ENCODE measurements around the gene IGFN1. TPM values are rescaled to one million over a fixed set of nuclear protein-coding genes. Genes with fewer than 3 reads are reported as not detected.

IGFN1 gene
- total RNA-seq, 5 donors from 2014 or later (not counting 1 experiment from before 2014, with no cell fraction given) = not detected

DNA sequence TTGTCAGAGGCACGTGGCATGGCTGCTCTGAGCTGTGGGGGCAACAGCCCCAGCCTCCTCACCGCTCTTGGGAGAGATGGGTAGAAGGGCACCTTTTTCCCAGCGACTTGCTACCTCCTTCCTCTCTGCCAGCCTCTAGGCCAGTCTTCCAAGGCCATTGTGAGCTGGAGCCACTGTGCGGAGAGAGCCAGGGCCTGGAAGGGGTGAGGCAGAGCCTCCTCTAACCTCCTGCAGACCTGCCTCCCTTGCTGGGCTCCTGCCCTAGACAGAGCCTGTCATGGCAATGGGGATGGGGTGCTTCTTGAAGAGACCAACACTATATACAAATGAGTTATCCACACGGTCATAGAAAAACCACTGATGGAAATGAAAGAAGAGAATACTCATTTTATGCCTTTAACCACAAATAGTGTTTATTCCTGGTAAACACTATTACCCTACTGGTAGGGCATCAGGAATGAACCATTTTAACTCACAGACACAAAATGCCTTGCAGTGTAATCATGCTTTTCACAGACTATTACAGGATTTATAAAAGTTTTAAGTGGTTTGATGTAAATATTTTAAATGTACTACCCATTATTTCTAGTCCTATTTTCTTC is 5.0 kb upstream of the IGFN1 start:
- H3K27ac Mint-ChIP-seq = no peak overlapping the region
- Histone ChIP-seq H3K27me3 (replicated peaks in 1 of 2; ENCODE audit: control insufficient read depth in 2 of 2, extremely low read depth in 1 of 2, insufficient read depth in 2 of 2, low read length in 1 of 2) (peaks cover 0 to 21% of the 10 kb centered on the region in 2 experiments), H3K36me3 (ENCODE audit: control insufficient read depth in 2 of 2, extremely low read depth in 1 of 2, insufficient read depth in 1 of 2, low read length in 1 of 2) (no peaks in the 10 kb centered on the region), H3K27ac (ENCODE audit: low read length) (no peak overlapping the region), H3K4me3 (ENCODE audit: control insufficient read depth in 1 of 2, extremely low read depth in 1 of 2, low read length in 1 of 2) (no peak overlapping the region), H3K4me1 (ENCODE audit: control insufficient read depth in 1 of 2, extremely low read depth in 1 of 2, insufficient read depth in 2 of 2, low read length in 2 of 2) (no peaks in the 10 kb centered on the region), H3K9me3 (no peaks in the 10 kb centered on the region)
- WGBS (ENCODE audit: insufficient coverage) = no CpG with 5 or more reads among the region's 5 CpGs
- ATAC-seq (replicated peaks in 1 of 4) (no peak), DNase-seq (no peak)
- ChIA-PET POLR2A (no interaction called here), CTCF (no interaction called here)
- peaks cover 25 to 34% of the 10 kb centered on the region in 2 donors for H3K27me3 Mint-ChIP-seq
- H3K4me3 Mint-ChIP-seq = no peak overlapping the region
- no peaks in the 10 kb centered on the region for H3K36me3 Mint-ChIP-seq
- H3K9me3 Mint-ChIP-seq = no peaks in the 10 kb centered on the region
- H3K4me1 Mint-ChIP-seq = no peaks in the 10 kb centered on the region

DNA sequence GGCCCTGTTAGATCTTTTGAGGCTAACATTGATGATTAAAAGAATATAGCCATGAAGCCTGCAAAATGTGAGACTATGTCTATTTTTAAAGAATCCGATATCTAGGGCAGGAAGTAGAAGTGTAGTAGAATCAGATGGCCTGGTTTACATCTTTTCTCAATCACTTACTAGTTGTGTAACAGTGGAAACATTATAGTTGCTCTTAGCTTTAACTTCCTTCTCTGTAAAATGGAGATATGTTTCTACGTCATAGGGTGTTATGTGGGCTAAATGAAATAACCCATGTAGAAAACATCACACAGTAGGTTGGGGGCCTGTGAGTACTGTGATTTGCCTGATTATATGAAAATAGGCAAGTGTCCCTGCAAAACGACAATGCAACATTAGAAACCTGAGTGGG is 4.4 kb upstream of the IGFN1 start:
- peaks cover 25 to 37% of the 10 kb centered on the region in 2 donors for H3K27me3 Mint-ChIP-seq
- CTCF ChIA-PET = no interaction called here
- H3K36me3 Mint-ChIP-seq = no peaks in the 10 kb centered on the region

DNA sequence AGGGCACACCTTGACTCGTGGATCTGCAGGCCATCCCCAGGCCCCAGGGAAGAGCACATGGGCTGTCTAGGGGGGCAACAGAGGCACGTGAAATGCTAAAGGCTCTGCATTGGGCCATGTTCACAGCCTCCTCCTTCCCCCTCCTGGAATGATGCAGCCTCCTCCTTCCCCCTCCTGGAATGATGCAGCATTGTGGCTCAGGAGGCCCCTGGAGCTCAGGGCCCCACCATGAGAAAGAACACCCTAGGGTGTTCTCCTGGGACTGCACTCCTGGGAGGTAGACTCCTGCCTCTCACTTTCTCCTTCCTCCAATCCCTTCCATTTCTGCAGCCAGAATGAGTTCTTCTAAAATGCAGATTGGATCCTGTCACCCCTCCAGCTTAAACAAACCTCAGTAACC is 1.5 kb upstream of the IGFN1 start:
- no peak overlapping the region for H3K27ac Mint-ChIP-seq
- CTCF ChIA-PET = no interaction called here
- no peak overlapping the region for H3K27ac ChIP-seq (ENCODE audit: low read length)
- DNase-seq = no peak
- H3K9me3 ChIP-seq = no peaks in the 10 kb centered on the region
- H3K27me3 Mint-ChIP-seq = peaks cover 13 to 32% of the 10 kb centered on the region in 2 donors
- H3K36me3 Mint-ChIP-seq = no peaks in the 10 kb centered on the region
- no peaks in the 10 kb centered on the region for H3K9me3 Mint-ChIP-seq
- H3K27me3 ChIP-seq (replicated peaks in 1 of 2; ENCODE audit: control insufficient read depth in 2 of 2, extremely low read depth in 1 of 2, insufficient read depth in 2 of 2, low read length in 1 of 2) = peaks cover 0 to 26% of the 10 kb centered on the region in 2 experiments
- H3K4me3 Mint-ChIP-seq = no peak overlapping the region
- no peak for ATAC-seq (replicated peaks in 1 of 4)
- no peak overlapping the region for H3K4me3 ChIP-seq (ENCODE audit: control insufficient read depth in 1 of 2, extremely low read depth in 1 of 2, low read length in 1 of 2)
- H3K4me1 Mint-ChIP-seq = no peaks in the 10 kb centered on the region
- POLR2A ChIA-PET = no interaction called here
- H3K36me3 ChIP-seq (ENCODE audit: control insufficient read depth in 2 of 2, extremely low read depth in 1 of 2, insufficient read depth in 1 of 2, low read length in 1 of 2) = no peaks in the 10 kb centered on the region
- H3K4me1 ChIP-seq (ENCODE audit: control insufficient read depth in 1 of 2, extremely low read depth in 1 of 2, insufficient read depth in 2 of 2, low read length in 2 of 2) = no peaks in the 10 kb centered on the region
- WGBS (ENCODE audit: insufficient coverage) = 90% methylated on average over 2 of the region's 2 CpGs

More for the DNA sequence above, 4.4 kb upstream of the IGFN1 start:
- no peak overlapping the region for H3K27ac ChIP-seq (ENCODE audit: low read length)
- no peak overlapping the region for H3K4me3 ChIP-seq (ENCODE audit: control insufficient read depth in 1 of 2, extremely low read depth in 1 of 2, low read length in 1 of 2)
- no peaks in the 10 kb centered on the region for H3K9me3 Mint-ChIP-seq
- no peaks in the 10 kb centered on the region for H3K36me3 ChIP-seq (ENCODE audit: control insufficient read depth in 2 of 2, extremely low read depth in 1 of 2, insufficient read depth in 1 of 2, low read length in 1 of 2)
- no peak overlapping the region for H3K4me3 Mint-ChIP-seq
- H3K4me1 ChIP-seq (ENCODE audit: control insufficient read depth in 1 of 2, extremely low read depth in 1 of 2, insufficient read depth in 2 of 2, low read length in 2 of 2) = no peaks in the 10 kb centered on the region
- H3K27ac Mint-ChIP-seq = no peak overlapping the region
- POLR2A ChIA-PET = no interaction called here
- no peaks in the 10 kb centered on the region for H3K9me3 ChIP-seq
- no peaks in the 10 kb centered on the region for H3K4me1 Mint-ChIP-seq
- no peak for DNase-seq
- ATAC-seq (replicated peaks in 1 of 4) = no peak
- H3K27me3 ChIP-seq (replicated peaks in 1 of 2; ENCODE audit: control insufficient read depth in 2 of 2, extremely low read depth in 1 of 2, insufficient read depth in 2 of 2, low read length in 1 of 2) = peaks cover 0 to 25% of the 10 kb centered on the region in 2 experiments
- WGBS (ENCODE audit: insufficient coverage) = no CpG with 5 or more reads among the region's 3 CpGs

DNA sequence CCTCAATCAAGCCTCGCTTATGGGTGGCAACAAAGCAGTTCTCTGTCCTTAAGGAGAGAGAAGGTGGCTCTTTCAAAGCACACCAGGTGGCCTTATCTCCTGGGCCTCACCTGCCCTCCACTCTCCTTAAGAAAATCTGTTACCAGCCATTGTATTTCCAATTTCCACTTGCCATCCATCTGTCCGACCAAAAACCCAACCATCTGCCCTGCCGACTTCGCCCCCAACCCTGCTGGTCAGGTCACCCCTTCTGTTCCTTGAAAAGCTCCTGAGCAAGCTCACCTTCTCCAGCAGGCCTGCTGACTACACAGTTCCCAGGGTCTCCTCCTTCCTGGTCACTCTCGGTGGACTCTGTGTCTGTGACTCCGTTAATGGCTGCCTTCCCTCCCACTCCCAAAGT is 619 bp upstream of the IGFN1 start:
- Histone ChIP-seq H3K4me3 (ENCODE audit: control insufficient read depth in 1 of 2, extremely low read depth in 1 of 2, low read length in 1 of 2) (no peak overlapping the region), H3K36me3 (ENCODE audit: control insufficient read depth in 2 of 2, extremely low read depth in 1 of 2, insufficient read depth in 1 of 2, low read length in 1 of 2) (no peaks in the 10 kb centered on the region), H3K27me3 (replicated peaks in 1 of 2; ENCODE audit: control insufficient read depth in 2 of 2, extremely low read depth in 1 of 2, insufficient read depth in 2 of 2, low read length in 1 of 2) (peaks cover 0 to 20% of the 10 kb centered on the region in 2 experiments), H3K9me3 (no peaks in the 10 kb centered on the region), H3K27ac (ENCODE audit: low read length) (no peak overlapping the region), H3K4me1 (ENCODE audit: control insufficient read depth in 1 of 2, extremely low read depth in 1 of 2, insufficient read depth in 2 of 2, low read length in 2 of 2) (no peaks in the 10 kb centered on the region)
- Mint-ChIP-seq H3K4me1 (no peaks in the 10 kb centered on the region), H3K9me3 (no peaks in the 10 kb centered on the region), H3K36me3 (no peaks in the 10 kb centered on the region), H3K27ac (no peak overlapping the region), H3K27me3 (peaks cover 7 to 25% of the 10 kb centered on the region in 2 donors), H3K4me3 (no peak overlapping the region)
- ATAC-seq (replicated peaks in 1 of 4) (no peak), DNase-seq (no peak)
- 94% methylated on average over 3 of the region's 6 CpGs for WGBS (ENCODE audit: insufficient coverage)
- ChIA-PET CTCF (no interaction called here), POLR2A (no interaction called here)

DNA sequence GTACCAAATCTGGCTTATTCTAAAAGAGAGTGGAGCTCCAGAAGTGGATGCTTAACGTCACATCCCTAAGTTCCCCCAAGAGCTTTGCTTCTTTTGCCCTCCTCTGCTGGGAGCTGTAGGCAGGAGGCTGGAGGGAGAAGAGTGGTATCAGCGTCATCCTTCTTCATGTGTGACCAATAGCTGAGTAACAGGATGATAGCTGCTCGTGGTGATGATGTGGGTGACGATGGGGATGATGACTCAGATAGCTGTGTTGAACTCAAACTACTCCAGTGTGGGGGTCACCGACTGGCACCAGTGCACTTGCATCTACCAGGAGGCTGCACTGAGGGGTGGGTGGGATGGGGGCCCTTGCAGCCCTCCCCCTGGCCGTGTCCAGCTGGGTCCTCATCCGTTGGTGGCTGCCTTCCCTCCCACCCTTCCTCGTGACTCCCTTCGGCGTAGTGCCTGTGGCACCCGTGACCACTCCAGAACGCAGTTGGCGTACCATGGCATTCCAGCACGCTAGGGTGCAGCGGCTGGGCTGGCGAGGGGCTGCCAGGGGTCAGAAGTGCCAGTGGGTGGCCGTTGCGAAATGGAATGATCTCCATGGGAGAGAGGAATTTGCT is 1.1 kb downstream of the IGFN1 start:
- no peaks in the 10 kb centered on the region for H3K9me3 Mint-ChIP-seq
- no peak for ATAC-seq (replicated peaks in 1 of 4)
- Histone ChIP-seq H3K9me3 (no peaks in the 10 kb centered on the region), H3K27ac (ENCODE audit: low read length) (no peak overlapping the region), H3K27me3 (replicated peaks in 1 of 2; ENCODE audit: control insufficient read depth in 2 of 2, extremely low read depth in 1 of 2, insufficient read depth in 2 of 2, low read length in 1 of 2) (peaks cover 0 to 17% of the 10 kb centered on the region in 2 experiments), H3K4me3 (ENCODE audit: control insufficient read depth in 1 of 2, extremely low read depth in 1 of 2, low read length in 1 of 2) (no peak overlapping the region), H3K4me1 (ENCODE audit: control insufficient read depth in 1 of 2, extremely low read depth in 1 of 2, insufficient read depth in 2 of 2, low read length in 2 of 2) (no peaks in the 10 kb centered on the region), H3K36me3 (ENCODE audit: control insufficient read depth in 2 of 2, extremely low read depth in 1 of 2, insufficient read depth in 1 of 2, low read length in 1 of 2) (no peaks in the 10 kb centered on the region)
- CTCF ChIA-PET = interaction anchor here (0.5 to 1.2 kb wide), 2 partner anchors 41 to 43 kb away, joined by 3 read pairs; no protein-coding TSS in a partner anchor
- peaks cover 7 to 25% of the 10 kb centered on the region in 2 donors for H3K27me3 Mint-ChIP-seq
- DNase-seq = no peak
- 59% methylated on average over 14 of the region's 18 CpGs for WGBS (ENCODE audit: insufficient coverage)
- POLR2A ChIA-PET = no interaction called here
- no peaks in the 10 kb centered on the region for H3K36me3 Mint-ChIP-seq
- H3K4me3 Mint-ChIP-seq = no peak overlapping the region
- H3K27ac Mint-ChIP-seq = no peak overlapping the region
- H3K4me1 Mint-ChIP-seq = no peaks in the 10 kb centered on the region

DNA sequence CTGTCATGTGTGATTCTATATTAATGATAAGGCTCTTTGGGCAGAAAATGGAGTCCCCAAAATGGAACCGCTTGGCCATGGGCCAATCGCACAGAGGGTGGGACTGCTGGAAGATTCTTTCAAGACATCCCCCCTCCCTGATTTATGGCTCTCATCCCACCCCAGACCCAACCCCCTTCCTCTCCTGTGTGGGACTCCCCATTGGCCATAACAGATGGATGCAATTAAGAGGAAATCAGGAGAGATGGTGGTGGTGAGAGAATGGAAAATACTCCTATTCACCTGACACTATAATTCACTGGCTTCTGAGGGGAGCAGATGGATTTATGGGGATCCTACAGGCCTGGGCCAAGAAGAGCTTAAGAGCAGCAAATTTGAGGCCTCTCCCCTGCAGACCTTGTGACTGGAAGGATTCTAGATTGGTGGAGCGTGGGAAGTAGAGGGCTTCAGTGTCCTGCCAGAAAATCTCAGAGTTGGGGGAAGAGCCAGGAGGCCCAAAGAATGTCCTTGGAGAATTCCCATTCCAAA is 1.7 kb downstream of the IGFN1 start:
- no peak for DNase-seq
- Histone ChIP-seq H3K27ac (ENCODE audit: low read length) (no peak overlapping the region), H3K4me3 (ENCODE audit: control insufficient read depth in 1 of 2, extremely low read depth in 1 of 2, low read length in 1 of 2) (no peak overlapping the region), H3K9me3 (no peaks in the 10 kb centered on the region), H3K27me3 (replicated peaks in 1 of 2; ENCODE audit: control insufficient read depth in 2 of 2, extremely low read depth in 1 of 2, insufficient read depth in 2 of 2, low read length in 1 of 2) (peaks cover 0 to 17% of the 10 kb centered on the region in 2 experiments), H3K4me1 (ENCODE audit: control insufficient read depth in 1 of 2, extremely low read depth in 1 of 2, insufficient read depth in 2 of 2, low read length in 2 of 2) (no peaks in the 10 kb centered on the region), H3K36me3 (ENCODE audit: control insufficient read depth in 2 of 2, extremely low read depth in 1 of 2, insufficient read depth in 1 of 2, low read length in 1 of 2) (no peaks in the 10 kb centered on the region)
- Mint-ChIP-seq H3K9me3 (no peaks in the 10 kb centered on the region), H3K27me3 (peaks cover 7 to 25% of the 10 kb centered on the region in 2 donors), H3K27ac (no peak overlapping the region), H3K4me3 (no peak overlapping the region), H3K4me1 (no peaks in the 10 kb centered on the region), H3K36me3 (no peaks in the 10 kb centered on the region)
- ChIA-PET CTCF (interaction anchor here in 1 of 2 donors (1.2 kb wide), 1 partner anchor 43 kb away, joined by 3 read pairs; no protein-coding TSS in a partner anchor), POLR2A (no interaction called here)
- ATAC-seq (replicated peaks in 1 of 4) = no peak
- WGBS (ENCODE audit: insufficient coverage) = 60% methylated on average over 1 of the region's 3 CpGs

Data from T-cell (primary cell).